T-helper 2 cell treated with Interferon-gamma antibody and Interleukin-4, amounts not matched to agents 5 μg/mL and 100 μg/mL, for 36 hours (primary cell): Measurements from ENCODE around the gene DAD1.
"Not testable (repeated sequence)": the region's sequence is repeated elsewhere in the genome, so short reads cannot be mapped to it uniquely, and the experiment has no call there.

Experiments
- DNase-seq: peaks from one replicate; pipeline ENCODE4 v3.0.0; 2021; ENCODE audit warnings: low spot score
- H3K27ac Mint-ChIP-seq: one replicate; pipeline ENCODE4 v1.8.0; 2021; ENCODE audit warnings: mild to moderate bottlenecking, mixed read lengths
- H3K27me3 Mint-ChIP-seq: one replicate; pipeline ENCODE4 v1.8.0; 2021; ENCODE audit warnings: low read depth, mixed read lengths
- H3K36me3 Mint-ChIP-seq: one replicate; pipeline ENCODE4 v1.8.0; 2021; ENCODE audit warnings: low read depth, mixed read lengths
- H3K4me1 Mint-ChIP-seq: one replicate; pipeline ENCODE4 v1.8.0; 2021; ENCODE audit warnings: low read depth, mixed read lengths
- H3K4me3 Mint-ChIP-seq: one replicate; pipeline ENCODE4 v1.8.0; 2022; ENCODE audit warnings: mild to moderate bottlenecking, moderate library complexity, mixed read lengths
- H3K9me3 Mint-ChIP-seq: one replicate; pipeline ENCODE4 v1.8.0; 2021; ENCODE audit warnings: mixed read lengths

Gene DAD1

DNA sequence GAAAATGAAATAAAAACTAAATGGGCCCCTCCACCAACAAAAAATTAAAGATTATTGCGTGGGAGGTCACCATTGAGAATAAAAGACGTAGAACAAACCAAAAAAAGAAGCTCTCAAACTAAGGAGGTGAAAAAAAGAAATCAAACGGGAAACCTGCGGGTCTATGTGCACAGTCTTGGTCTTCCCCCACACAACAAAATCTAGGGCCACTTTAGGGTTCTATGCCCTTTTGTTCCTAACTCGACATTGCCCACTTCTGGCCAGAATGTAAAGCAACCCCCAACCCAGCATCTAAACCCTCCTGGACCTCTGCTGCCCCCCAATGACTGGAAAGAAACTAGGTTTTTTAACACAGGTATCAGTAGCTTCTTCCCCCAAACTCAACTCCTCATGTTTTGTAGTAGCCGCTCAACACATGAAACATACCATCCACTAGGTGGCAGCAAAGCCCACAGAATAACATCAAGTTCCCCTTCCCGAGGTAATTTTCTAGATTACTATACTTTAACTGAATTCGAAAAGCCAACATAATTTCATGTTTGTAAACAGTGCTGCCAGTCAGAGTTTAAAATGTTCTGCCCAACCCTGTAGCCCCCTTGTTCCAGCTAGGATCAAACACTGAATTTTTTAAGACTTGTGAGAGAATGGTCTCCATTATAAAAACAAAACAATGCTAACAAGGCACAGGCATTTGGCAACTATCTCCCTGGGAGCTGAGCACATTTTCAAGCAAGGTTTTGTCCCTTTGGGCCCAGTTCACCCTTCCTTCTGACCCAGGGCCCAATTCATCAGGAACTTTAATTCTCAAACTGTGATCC is 18.7 kb downstream of the DAD1 start:
- Mint-ChIP-seq H3K9me3 (no peaks in the 10 kb centered on the region), H3K27me3 (no peaks in the 10 kb centered on the region), H3K36me3 (peaks cover 61% of the 10 kb centered on the region), H3K4me3 (peak overlapping the region; percentile 86), H3K4me1 (peaks cover 58% of the 10 kb centered on the region), H3K27ac (peak overlapping the region; percentile 96)
- DNase-seq, result peak; percentile 87

DNA sequence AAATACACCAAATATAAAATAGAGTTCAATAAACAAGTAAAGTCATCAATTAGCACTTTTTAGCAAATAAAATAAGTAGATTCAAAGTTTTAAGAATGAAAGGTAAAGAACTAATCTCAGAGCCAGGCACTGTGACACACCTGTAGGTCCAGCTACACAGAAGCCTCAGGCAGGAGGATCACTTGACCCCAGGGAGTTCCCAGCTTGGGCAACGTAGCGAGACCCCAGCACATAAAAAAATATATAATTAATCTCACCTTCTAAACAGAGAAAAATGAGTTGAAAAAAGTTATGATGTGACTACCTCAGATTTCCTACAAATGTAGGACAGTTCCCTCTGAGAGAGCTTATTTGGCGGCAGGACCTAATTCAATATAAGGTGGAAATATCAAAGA is 19.3 kb downstream of the DAD1 start:
- H3K9me3 Mint-ChIP-seq, result no peaks in the 10 kb centered on the region
- DNase-seq, result no peak
- peak overlapping the region; percentile 96 for H3K27ac Mint-ChIP-seq
- H3K4me3 Mint-ChIP-seq, result peak overlapping the region; percentile 86
- H3K27me3 Mint-ChIP-seq, result no peaks in the 10 kb centered on the region
- H3K4me1 Mint-ChIP-seq, result peaks cover 64% of the 10 kb centered on the region
- H3K36me3 Mint-ChIP-seq, result peaks cover 64% of the 10 kb centered on the region

DNA sequence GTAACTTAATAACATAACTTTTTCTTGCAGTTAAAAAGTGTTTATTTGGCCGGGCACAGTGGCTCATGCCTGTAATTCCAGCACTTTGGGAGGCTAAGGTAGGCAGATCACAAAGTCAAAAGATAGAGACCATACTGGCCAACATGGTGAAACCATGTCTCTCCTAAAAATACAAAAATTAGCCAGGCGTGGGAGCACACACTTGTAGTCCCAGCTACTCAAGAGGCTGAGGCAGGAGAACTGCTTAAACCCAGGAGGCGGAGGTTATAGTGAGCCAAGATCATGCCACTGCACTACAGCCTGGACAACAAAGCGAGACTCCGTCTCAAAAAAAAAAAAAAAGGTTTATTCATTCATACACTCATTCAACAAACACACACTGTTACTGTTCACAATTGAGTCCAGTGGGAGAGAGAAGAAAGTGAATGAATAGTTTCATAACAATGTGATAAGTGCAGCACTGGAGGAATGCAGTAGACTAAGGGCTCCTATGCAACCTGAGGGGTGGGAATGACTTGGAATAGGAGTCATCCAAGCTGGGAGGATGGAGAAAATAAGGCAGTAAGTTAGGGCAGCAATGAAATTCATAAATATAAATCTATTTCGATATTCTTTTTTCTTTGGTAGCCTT is 19.8 kb downstream of the DAD1 start:
- no peaks in the 10 kb centered on the region for H3K27me3 Mint-ChIP-seq
- H3K4me3 Mint-ChIP-seq, result peak overlapping the region; percentile 86
- no peak for DNase-seq
- peaks cover 68% of the 10 kb centered on the region for H3K4me1 Mint-ChIP-seq
- peaks cover 64% of the 10 kb centered on the region for H3K36me3 Mint-ChIP-seq
- no peaks in the 10 kb centered on the region for H3K9me3 Mint-ChIP-seq
- H3K27ac Mint-ChIP-seq, result peak overlapping the region; percentile 96

DNA sequence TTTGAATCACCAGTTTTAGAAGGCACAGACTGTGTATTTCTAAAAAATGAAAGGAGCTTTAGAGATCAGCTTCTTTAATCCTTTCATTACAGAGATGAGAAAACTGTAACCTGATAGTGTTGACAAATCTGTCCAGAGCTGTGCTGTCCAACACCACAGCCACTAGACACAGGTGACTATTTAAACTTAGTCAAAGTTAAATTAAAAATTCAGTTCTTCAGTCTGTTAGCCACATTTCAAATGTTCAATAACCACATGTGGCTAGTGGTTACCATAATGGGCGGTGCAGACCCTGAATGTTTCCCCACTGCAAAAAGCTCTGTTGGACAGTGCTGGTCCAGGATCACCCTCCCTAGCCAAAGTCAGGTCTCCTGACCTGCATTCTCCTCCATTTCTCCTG is 21.6 kb downstream of the DAD1 start:
- no peak for DNase-seq
- H3K4me1 Mint-ChIP-seq, result peaks cover 73% of the 10 kb centered on the region
- peak overlapping the region; percentile 96 for H3K27ac Mint-ChIP-seq
- H3K27me3 Mint-ChIP-seq, result no peaks in the 10 kb centered on the region
- peaks cover 59% of the 10 kb centered on the region for H3K36me3 Mint-ChIP-seq
- H3K4me3 Mint-ChIP-seq, result peak overlapping the region; percentile 67
- no peaks in the 10 kb centered on the region for H3K9me3 Mint-ChIP-seq

DNA sequence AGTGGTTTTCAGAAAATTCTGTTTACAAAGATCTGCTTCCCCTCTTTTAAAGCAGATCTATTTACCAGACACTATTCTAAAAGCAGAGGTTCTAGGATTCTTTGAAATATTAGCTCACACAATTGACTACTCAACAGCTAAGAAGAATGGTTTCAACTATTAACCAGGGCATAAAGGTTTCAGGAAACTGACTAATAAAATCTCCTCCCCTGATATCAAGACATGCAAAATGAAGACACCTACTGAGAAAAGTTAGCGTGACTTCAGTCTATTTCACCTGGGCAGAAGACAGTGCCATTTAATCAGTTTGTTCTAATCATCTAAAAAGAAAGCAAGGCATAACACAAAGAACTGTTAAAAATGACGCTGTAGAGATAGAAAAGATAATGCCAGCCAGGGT is 22.2 kb downstream of the DAD1 start:
- peaks cover 55% of the 10 kb centered on the region for H3K36me3 Mint-ChIP-seq

DNA sequence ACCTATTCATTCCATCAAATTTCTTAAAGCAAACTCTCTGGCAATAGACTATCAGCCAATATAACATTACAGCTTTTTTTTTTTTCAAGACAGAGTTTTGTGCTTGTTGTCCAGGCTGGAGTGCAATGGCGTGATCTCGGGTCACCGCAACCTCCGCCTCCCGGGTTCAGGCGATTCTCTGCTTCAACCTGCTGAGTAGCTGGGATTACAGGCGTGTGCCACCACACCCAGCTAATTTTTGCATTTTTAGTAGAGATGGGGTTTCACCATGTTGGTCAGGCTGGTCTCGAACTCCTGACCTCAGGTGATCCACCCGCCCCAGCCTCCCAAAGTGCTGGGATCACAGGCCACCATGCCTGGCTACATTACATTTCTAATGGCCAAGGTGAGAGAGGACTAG is 22.8 kb downstream of the DAD1 start:
- H3K4me3 Mint-ChIP-seq, result peak overlapping the region; percentile 62
- H3K27me3 Mint-ChIP-seq, DNase-seq, H3K9me3 Mint-ChIP-seq: not testable (repeated sequence)
- H3K4me1 Mint-ChIP-seq, result peaks cover 84% of the 10 kb centered on the region
- peak overlapping the region; percentile 96 for H3K27ac Mint-ChIP-seq
- H3K36me3 Mint-ChIP-seq, result peaks cover 53% of the 10 kb centered on the region

More for the DNA sequence above, 22.2 kb downstream of the DAD1 start:
- Mint-ChIP-seq H3K4me3 (peak overlapping the region; percentile 67), H3K9me3 (no peaks in the 10 kb centered on the region), H3K27ac (peak overlapping the region; percentile 96), H3K4me1 (peaks cover 79% of the 10 kb centered on the region), H3K27me3 (no peaks in the 10 kb centered on the region)
- no peak for DNase-seq

DNA sequence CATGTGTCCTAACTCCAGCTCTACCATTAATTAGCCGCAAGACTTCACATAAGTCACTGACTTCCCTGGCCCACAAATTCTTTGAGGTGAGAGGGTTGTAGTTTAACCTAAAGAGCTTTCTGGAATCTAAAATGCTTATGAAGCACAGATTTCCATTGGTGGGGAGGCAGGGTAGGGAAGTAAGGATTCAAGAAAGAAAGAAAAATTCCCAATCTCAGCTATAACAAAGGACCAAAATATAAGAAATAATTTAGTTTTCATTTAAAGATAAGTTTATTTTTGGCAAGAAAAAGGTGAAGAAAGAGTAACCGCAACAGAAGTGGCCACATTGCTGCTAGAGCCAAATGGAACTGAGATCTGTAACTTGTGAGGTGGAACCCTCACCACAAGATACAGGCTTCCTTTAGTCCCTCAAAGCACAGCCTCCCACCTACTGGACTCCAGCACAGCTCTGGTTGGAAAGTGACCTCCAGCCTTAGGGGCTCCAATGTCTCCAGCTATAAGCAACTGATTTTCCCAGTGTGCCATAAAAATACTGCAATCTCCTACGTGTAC is 23.6 kb downstream of the DAD1 start:
- Mint-ChIP-seq H3K9me3 (no peaks in the 10 kb centered on the region), H3K36me3 (peaks cover 51% of the 10 kb centered on the region), H3K4me3 (peak overlapping the region; percentile 62), H3K27ac (peak overlapping the region; percentile 96), H3K4me1 (peaks cover 89% of the 10 kb centered on the region), H3K27me3 (no peaks in the 10 kb centered on the region)
- no peak for DNase-seq

DNA sequence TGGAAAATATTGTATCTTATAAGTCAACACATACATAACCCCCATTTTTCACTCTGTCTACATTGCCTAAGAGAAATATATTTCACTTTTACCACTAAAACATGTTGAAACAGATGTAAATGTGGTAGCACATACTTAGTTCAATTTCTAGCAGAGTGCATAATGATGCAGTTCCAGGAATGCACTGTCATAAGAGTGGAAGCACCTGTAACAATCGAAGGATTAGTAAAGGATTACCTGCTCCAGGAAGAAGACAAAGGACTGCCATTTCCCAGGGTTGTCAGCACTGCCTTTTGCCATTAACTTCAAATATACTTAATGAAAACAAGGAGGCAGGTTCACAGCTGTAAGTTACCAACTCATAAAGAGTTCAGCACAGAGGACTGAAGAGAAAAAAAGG is 24.6 kb downstream of the DAD1 start:
- peak overlapping the region; percentile 96 for H3K27ac Mint-ChIP-seq
- peaks cover 93% of the 10 kb centered on the region for H3K4me1 Mint-ChIP-seq
- peaks cover 47% of the 10 kb centered on the region for H3K36me3 Mint-ChIP-seq
- H3K9me3 Mint-ChIP-seq, result no peaks in the 10 kb centered on the region
- H3K27me3 Mint-ChIP-seq, result no peaks in the 10 kb centered on the region
- DNase-seq, result no peak
- peak overlapping the region; percentile 50 for H3K4me3 Mint-ChIP-seq

DNA sequence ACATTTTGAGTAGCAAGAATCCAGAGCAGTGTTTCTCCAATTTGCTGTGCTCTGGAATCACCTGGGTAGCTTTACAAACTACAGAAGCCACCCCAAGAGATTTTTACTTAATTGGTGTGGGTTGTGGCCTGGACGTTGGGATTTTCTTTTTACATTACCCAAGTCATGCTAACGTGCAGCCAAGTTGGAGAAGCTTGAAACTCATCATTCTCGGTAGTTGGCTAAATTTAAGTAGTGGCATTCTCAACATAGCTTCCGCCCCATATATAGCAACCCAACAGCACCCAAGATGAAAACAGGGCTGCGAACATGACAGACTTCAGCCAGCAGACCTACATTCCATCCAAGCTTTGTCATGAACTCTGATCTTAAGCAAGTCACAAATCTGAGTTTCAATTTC is 25.0 kb downstream of the DAD1 start:
- Mint-ChIP-seq H3K9me3 (no peaks in the 10 kb centered on the region), H3K27ac (peak overlapping the region; percentile 96), H3K27me3 (no peaks in the 10 kb centered on the region), H3K4me1 (peaks cover 93% of the 10 kb centered on the region), H3K4me3 (peak overlapping the region; percentile 50), H3K36me3 (peaks cover 42% of the 10 kb centered on the region)
- no peak for DNase-seq

DNA sequence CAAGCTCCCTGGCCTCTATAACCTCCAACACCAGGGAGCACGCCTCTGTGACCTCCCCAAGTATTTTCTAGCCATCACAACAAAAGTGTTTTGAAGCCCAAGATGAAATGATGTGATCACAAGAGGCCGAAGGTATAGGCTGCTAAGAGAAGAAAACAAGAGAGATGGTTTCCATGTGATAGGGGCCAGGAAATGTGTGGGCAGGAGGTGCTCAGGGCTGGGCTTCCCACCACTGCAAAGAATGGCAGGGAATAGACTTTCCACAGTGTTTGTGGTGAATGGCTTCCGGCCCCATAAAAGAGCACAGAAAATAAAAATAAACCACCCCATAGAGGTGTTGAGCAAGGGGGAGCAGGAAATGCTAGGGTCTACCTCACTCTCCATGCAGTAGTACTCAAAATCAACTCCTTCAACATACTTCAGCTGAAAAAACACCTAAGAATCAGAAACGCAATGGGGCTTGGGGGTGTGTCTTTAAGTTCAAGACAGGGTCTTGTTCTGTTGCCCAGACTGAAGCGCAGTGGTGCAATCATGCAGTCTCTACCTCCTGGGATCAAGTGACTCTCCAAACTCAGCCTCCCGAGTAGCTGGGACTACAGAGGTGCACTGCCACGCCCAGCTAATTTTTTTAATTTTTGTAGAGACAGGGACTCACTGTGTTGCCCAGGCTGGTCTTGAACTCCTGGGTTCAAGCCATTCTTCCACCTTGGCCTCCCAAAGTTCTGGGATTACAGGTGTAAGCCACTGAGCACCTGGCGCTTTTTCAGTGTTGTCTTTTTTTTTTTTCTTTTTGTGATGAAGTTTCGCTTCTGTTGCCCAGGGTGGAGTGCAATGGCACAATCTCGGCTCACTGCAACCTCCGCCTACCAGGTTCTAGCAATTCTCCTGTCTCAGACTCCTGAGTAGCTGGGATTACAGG is 27.1 kb downstream of the DAD1 start:
- Mint-ChIP-seq H3K36me3 (peaks cover 27% of the 10 kb centered on the region), H3K9me3 (no peaks in the 10 kb centered on the region), H3K4me1 (peaks cover 93% of the 10 kb centered on the region), H3K27me3 (no peaks in the 10 kb centered on the region), H3K27ac (peak overlapping the region; percentile 96), H3K4me3 (peak overlapping the region; percentile 78)
- DNase-seq, result peak; percentile 90

DNA sequence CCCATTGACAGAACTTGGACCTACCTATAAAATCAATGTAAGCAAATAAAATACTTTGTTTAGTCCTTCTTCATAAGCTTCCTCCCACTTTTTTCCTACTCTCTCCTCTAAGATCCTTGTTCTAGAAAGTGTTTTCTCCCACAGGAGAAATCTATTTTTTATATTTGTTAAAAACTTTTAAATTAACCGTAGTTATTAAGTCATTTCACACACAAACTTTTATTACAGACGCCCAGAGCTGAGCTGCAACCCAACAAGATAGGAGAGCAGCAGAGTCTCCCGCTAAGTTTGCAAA is 27.7 kb downstream of the DAD1 start:
- Mint-ChIP-seq H3K4me1 (peaks cover 91% of the 10 kb centered on the region), H3K36me3 (peaks cover 26% of the 10 kb centered on the region), H3K27me3 (peaks cover 1% of the 10 kb centered on the region)

DNA sequence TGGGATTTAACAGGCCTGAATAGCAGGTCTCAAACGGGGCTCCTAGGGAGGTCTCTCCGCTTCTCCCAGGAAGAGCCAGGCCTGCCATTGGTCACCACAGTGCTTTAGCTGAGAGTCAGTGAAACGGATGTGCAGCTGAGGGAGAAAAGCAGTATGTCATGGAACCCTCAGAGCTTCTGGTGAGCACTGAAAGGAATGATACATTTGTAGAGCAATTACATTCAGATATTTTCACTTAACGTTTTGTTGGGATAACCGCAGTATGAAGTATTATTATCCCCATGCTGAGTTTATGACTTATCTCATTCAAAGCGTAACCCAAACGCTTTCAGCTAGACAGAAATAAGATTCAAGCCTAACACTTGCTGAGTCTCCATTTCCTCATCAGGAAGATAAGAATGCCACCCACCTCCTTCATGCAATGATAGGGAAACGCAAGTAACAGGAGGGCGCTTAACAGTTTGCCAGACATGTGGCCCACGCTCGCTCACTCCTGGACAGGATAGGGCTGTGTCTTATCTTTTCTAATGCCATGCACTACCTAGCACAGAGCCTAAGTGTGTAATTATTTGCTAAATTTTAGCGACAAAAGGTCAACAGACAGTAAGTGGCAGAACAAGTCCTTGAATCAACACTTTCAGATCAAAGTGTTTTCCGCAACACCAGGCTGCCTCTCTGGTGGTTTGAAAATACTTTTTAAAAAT is 28.2 kb downstream of the DAD1 start:
- peak overlapping the region; percentile 78 for H3K4me3 Mint-ChIP-seq
- peaks cover 4% of the 10 kb centered on the region for H3K27me3 Mint-ChIP-seq
- H3K27ac Mint-ChIP-seq, result peak overlapping the region; percentile 96
- no peaks in the 10 kb centered on the region for H3K9me3 Mint-ChIP-seq
- peaks cover 25% of the 10 kb centered on the region for H3K36me3 Mint-ChIP-seq
- H3K4me1 Mint-ChIP-seq, result peaks cover 92% of the 10 kb centered on the region
- DNase-seq, result peak; percentile 72

More for the DNA sequence above, 27.7 kb downstream of the DAD1 start:
- Mint-ChIP-seq H3K9me3 (no peaks in the 10 kb centered on the region), H3K27ac (peak overlapping the region; percentile 96), H3K4me3 (peak overlapping the region; percentile 78)
- no peak for DNase-seq

DNA sequence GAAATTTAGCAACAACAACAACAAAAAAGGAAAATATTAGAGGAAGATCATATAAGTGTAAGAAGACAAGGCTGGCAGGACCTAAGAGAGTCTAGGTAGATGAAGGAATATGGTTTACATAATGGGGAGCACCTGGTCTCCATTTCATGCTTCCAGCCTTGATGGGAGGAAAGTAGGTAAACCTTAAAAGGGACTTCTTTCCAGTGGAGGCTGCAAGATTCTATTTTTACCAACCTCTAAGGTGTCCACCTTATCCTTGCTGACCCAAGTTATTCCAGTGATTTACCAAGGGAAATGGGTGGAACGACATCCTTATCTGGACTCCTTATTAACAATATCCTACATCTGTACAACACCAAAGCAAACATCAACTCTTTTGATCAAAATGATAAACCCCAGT is 30.0 kb downstream of the DAD1 start:
- DNase-seq, result no peak
- H3K27ac Mint-ChIP-seq, result peak overlapping the region; percentile 97
- peaks cover 89% of the 10 kb centered on the region for H3K4me1 Mint-ChIP-seq
- no peaks in the 10 kb centered on the region for H3K9me3 Mint-ChIP-seq
- peaks cover 4% of the 10 kb centered on the region for H3K27me3 Mint-ChIP-seq
- peaks cover 14% of the 10 kb centered on the region for H3K36me3 Mint-ChIP-seq
- peak overlapping the region; percentile 81 for H3K4me3 Mint-ChIP-seq
